Loucy (cell line): ENCODE data around the gene CACNA2D4.

Experiments
- CTCF ChIP-seq: fragments of 200-600 bp; sonication (generic); conservative IDR thresholded peaks from 2 replicates; pipeline ENCODE4 v1.5.1; 2014; ENCODE audit warnings: mild to moderate bottlenecking, antibody characterized with exemption, low read length
- EZH2phosphoT487 ChIP-seq: fragments of 200-600 bp; IDR thresholded peaks from 2 replicates; pipeline ENCODE4 v1.6.1; 2018; ENCODE audit warnings: antibody characterized with exemption, mild to moderate bottlenecking, moderate library complexity, borderline replicate concordance

GRCh38 chr12:1844661-1845409 lies 73.6 kb downstream of the CACNA2D4 start:
- TF ChIP-seq CTCF, result no peak
- TF ChIP-seq EZH2phosphoT487, result no peak
